Measurements from ENCODE around the gene ETFDH.

Gene ETFDH

GRCh38 chr4:158722291-158722916, 50.3 kb downstream of the ETFDH start:
- peak; percentile 8 for DNase-seq
- Mint-ChIP-seq H3K27me3 (ENCODE audit: low read depth, poor library complexity) (peaks cover 7% of the 10 kb centered on the region), H3K9me3 (no peaks in the 10 kb centered on the region), H3K36me3 (ENCODE audit: low read depth) (peaks cover 36% of the 10 kb centered on the region), H3K4me1 (peaks cover 24% of the 10 kb centered on the region), H3K27ac (peak overlapping the region; percentile 94), H3K4me3 (peak overlapping the region; percentile 96)
- no peak for TF ChIP-seq CTCF (IDR thresholded peaks at IDR 0.05)

GRCh38 chr4:158722917-158723793, 51.1 kb downstream of the ETFDH start, which contains the start of gene PPID:
PPID (minus strand) TSS chr4:158723396; CDS start chr4:158723288, 108 bp downstream.
- Mint-ChIP-seq H3K4me3 (peak within 1 kb of the TSS; percentile 96), H3K4me1 (peaks cover 24% of the 10 kb centered on the region), H3K27me3 (ENCODE audit: low read depth, poor library complexity) (peaks cover 8% of the 10 kb centered on the region), H3K36me3 (ENCODE audit: low read depth) (peaks cover 28% of the 10 kb centered on the region), H3K27ac (peak within 1 kb of the TSS; percentile 94), H3K9me3 (no peaks in the 10 kb centered on the region)
- peak; percentile 86 for DNase-seq
- TF ChIP-seq CTCF (IDR thresholded peaks at IDR 0.05) = no peak

GRCh38 chr4:158724637-158725036, 52.5 kb downstream of the ETFDH start:
- H3K27me3 Mint-ChIP-seq (ENCODE audit: low read depth, poor library complexity) = peaks cover 18% of the 10 kb centered on the region
- no peak overlapping the region for H3K27ac Mint-ChIP-seq
- no peaks in the 10 kb centered on the region for H3K9me3 Mint-ChIP-seq
- DNase-seq = no peak
- no peak for TF ChIP-seq CTCF (IDR thresholded peaks at IDR 0.05)
- peak overlapping the region; percentile 96 for H3K4me3 Mint-ChIP-seq
- peaks cover 15% of the 10 kb centered on the region for H3K36me3 Mint-ChIP-seq (ENCODE audit: low read depth)
- peaks cover 24% of the 10 kb centered on the region for H3K4me1 Mint-ChIP-seq

- no peak overlapping the region for H3K4me3 Mint-ChIP-seq
- H3K36me3 Mint-ChIP-seq (ENCODE audit: low read depth) = peaks cover 2% of the 10 kb centered on the region
- TF ChIP-seq CTCF (IDR thresholded peaks at IDR 0.05) = no peak
- peaks cover 29% of the 10 kb centered on the region for H3K27me3 Mint-ChIP-seq (ENCODE audit: low read depth, poor library complexity)
- no peaks in the 10 kb centered on the region for H3K9me3 Mint-ChIP-seq
- no peak overlapping the region for H3K27ac Mint-ChIP-seq
- peaks cover 16% of the 10 kb centered on the region for H3K4me1 Mint-ChIP-seq
- no peak for DNase-seq
Measured at GRCh38 chr4:158726633-158727032, 54.5 kb downstream of the ETFDH start.

- Mint-ChIP-seq H3K27me3 (ENCODE audit: low read depth, poor library complexity) (peaks cover 32% of the 10 kb centered on the region), H3K4me1 (peaks cover 5% of the 10 kb centered on the region), H3K36me3 (ENCODE audit: low read depth) (no peaks in the 10 kb centered on the region), H3K4me3 (no peak overlapping the region), H3K9me3 (no peaks in the 10 kb centered on the region), H3K27ac (no peak overlapping the region)
- TF ChIP-seq CTCF (IDR thresholded peaks at IDR 0.05) = no peak
- no peak for DNase-seq
Measured at GRCh38 chr4:158728236-158728635, 56.1 kb downstream of the ETFDH start.

All from nephron progenitor cell (in vitro differentiated cells).